Measurements from ENCODE around the gene PARD3.

The PARD3 gene

DNA sequence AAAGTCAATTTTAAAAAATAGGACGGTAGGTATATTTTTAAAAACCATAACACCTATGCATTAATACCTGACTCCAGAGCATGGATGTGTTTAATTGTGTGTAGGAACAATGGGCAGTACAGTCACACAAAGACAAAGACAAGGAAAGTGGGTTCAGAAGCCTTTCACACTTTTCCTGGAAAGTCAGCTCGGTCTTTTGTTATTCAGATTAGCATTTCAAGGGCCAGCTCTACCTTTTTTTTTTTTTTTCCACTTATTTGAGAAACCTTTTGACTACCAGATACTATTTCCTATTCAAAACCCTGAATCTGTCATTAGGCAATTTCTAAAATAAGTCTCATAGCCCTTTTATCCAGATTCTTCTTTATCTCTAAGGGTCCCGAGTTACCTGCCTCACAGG, 401.9 kb downstream of the PARD3 start:
- no peak for DNase-seq (ENCODE audit: low spot score)
- H3K27ac ChIP-seq, result no peak overlapping the region
- ChIA-PET CTCF (no interaction called here), POLR2A (ENCODE audit: low non-redundant PET) (no interaction called here)
- TF ChIP-seq, protein P1, sequence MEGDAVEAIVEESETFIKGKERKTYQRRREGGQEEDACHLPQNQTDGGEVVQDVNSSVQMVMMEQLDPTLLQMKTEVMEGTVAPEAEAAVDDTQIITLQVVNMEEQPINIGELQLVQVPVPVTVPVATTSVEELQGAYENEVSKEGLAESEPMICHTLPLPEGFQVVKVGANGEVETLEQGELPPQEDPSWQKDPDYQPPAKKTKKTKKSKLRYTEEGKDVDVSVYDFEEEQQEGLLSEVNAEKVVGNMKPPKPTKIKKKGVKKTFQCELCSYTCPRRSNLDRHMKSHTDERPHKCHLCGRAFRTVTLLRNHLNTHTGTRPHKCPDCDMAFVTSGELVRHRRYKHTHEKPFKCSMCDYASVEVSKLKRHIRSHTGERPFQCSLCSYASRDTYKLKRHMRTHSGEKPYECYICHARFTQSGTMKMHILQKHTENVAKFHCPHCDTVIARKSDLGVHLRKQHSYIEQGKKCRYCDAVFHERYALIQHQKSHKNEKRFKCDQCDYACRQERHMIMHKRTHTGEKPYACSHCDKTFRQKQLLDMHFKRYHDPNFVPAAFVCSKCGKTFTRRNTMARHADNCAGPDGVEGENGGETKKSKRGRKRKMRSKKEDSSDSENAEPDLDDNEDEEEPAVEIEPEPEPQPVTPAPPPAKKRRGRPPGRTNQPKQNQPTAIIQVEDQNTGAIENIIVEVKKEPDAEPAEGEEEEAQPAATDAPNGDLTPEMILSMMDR (conservative IDR thresholded peaks at IDR 0.05; ENCODE audit: low read depth), result no peak

DNA sequence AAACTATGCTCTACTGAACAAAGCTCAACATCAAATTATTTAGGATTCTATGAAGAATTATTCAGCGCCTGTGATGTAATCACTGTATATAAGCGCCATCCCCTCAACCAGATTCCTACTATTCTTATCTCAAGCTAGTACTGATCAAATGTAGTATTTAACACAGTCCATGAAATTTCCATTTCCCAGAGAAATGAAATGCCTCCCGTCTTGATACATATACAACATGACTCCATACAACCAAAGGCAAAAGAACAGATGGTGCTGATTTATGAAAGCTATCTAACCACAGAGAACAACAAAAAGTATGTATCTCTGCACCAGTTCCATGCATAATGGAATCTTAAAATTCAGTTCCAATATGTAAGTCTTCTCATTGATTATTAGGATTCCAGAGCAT, 406.1 kb downstream of the PARD3 start:
- CTCF ChIA-PET, result interaction anchor here (0.6 to 1.1 kb wide), 3 partner anchors 17 to 735 kb away, joined by 3 to 6 read pairs (median 3); no protein-coding TSS in a partner anchor
- no peak for DNase-seq (ENCODE audit: low spot score)
- POLR2A ChIA-PET (ENCODE audit: low non-redundant PET), result no interaction called here

DNA sequence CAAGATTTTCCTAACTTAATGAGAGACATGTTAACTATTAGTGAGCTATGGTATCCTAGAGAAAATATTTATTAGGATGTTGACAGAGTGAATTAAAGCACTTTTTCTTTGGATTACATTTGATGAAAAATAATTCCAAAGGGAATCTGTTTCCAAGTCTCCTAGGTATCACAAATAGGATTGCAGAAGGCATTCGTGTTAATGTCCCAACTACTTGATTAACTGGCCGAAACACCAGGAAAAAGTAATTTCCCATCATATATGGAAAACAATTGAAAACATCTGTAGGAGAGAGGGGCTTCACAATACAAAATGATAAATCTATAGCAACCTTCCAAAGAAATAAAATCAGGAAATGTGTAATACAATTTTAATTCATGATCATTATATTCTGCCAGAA, 406.7 kb downstream of the PARD3 start:
- CTCF ChIA-PET, result interaction anchor here (0.6 to 1.0 kb wide), 3 partner anchors 16 to 734 kb away, joined by 3 read pairs; no protein-coding TSS in a partner anchor
- no peak overlapping the region for H3K27ac ChIP-seq
- POLR2A ChIA-PET (ENCODE audit: low non-redundant PET), result no interaction called here
- TF ChIP-seq, protein P1 (conservative IDR thresholded peaks at IDR 0.05; ENCODE audit: low read depth), result no peak
- DNase-seq (ENCODE audit: low spot score), result no peak

More for the DNA sequence above, 406.1 kb downstream of the PARD3 start:
- H3K27ac ChIP-seq, result no peak overlapping the region
- TF ChIP-seq, protein P1 (conservative IDR thresholded peaks at IDR 0.05; ENCODE audit: low read depth), result no peak

DNA sequence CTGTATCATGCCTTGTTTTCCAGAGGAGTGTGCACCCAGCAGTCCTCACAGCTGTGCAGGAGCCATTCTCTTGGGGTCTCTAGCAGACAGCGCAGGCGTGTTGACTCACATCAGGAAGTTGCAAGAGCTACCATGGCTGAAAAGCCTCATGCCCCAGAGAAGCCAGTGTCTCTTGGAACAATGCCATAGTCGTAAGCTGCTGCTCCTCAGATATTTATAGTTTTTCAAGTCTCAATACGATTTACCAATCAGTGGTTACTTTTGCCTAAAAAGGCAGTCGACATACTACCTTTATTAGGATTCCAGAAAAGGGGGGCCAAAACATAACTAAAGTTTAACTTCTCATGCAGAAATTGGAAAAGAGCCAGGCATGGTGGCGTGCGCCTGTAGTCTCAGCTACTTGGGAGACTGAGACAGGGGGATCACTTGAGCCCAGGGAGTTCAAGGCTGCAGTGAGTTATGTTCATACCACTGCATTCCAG, 407.7 kb downstream of the PARD3 start:
- ChIA-PET POLR2A (ENCODE audit: low non-redundant PET) (no interaction called here), CTCF (no interaction called here)
- TF ChIP-seq, protein P1 (conservative IDR thresholded peaks at IDR 0.05; ENCODE audit: low read depth), result no peak
- no peak for DNase-seq (ENCODE audit: low spot score)
- no peak overlapping the region for H3K27ac ChIP-seq

DNA sequence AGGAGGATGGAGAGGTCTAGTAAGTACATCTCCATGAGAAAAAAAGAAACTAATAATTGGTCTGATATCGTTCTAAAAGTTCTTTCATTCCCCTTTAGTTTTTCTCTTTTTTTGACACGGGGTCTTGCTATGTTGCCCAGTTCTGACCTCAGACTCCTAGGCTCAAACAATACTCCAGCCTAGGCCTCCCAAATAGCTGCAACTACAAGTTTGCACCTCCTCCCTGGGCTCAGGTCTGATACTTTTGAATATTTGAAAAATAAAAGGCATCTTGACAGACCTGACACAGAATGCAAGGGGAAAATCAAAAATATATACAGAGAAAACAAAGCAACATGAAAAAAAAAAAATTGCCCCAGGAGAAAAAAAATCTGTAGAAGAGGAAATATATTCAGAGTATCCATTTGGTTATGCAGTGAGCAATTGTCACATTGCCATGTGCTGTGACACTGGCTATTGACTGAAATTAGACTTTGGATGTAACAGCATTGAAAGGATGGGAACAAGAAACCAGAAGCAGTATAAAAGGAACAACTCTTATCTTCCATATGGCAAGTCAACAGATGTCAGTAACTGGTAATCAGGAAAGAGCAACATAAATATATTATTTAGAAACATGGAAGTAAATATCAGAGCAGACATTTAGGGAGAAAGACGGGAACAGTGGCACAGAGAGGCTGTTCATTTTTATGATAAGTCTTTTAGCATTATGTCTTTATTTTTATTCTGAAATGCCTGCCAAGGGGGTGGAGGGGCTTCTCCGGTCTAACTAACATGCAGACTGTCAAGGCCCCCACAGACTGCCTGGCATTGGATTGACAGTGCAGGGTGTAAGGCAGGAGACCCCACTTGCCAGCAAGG, 408.4 kb downstream of the PARD3 start:
- no peak overlapping the region for H3K27ac ChIP-seq
- CTCF ChIA-PET, result no interaction called here
- TF ChIP-seq, protein P1 (conservative IDR thresholded peaks at IDR 0.05; ENCODE audit: low read depth), result no peak
- DNase-seq (ENCODE audit: low spot score), result no peak
- POLR2A ChIA-PET (ENCODE audit: low non-redundant PET), result no interaction called here

DNA sequence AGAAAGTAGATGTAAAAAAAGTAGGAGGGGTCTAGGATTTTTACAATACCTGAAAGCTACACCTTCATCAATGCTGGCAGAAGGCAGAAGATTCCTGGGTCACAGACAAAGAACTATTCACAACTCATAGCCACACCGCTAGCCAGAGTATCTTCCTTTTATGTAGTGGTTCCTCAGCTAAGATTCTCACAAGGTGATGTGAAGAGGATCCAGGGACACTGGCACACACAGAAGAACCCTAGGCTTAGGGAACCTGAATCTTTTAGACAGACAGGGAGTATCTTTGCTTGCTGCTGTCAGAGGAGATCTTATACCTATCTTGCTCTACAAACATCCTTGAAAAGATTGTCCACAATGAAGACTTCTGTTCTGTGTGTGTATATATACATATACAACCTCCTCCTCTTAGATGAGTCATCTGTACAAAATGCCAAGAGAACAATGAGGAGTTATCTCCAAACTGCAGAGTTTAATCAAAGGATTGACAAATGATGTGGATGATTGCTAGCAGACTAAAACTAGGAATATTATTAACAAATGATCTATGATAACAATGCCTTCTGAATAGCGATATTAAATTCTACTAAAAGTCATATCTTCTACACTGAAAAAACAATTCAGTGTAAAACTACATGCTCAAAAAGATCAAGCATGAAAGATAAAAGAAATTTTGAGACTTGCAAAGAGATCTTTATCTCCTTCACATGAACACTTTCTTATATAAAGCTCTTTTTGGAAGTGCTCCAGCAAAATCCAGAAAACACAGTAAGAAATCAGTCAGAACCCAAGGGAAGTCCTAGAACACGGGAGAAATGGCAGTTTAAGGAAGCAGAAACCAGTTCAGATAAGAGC, 409.3 kb downstream of the PARD3 start:
- TF ChIP-seq, protein P1 (conservative IDR thresholded peaks at IDR 0.05; ENCODE audit: low read depth), result no peak
- ChIA-PET CTCF (no interaction called here), POLR2A (ENCODE audit: low non-redundant PET) (no interaction called here)
- no peak overlapping the region for H3K27ac ChIP-seq
- peak; percentile 16 for DNase-seq (ENCODE audit: low spot score)

All from RWPE1 (cell line).